H1 (cell line): Measurements from ENCODE around the gene ASXL3. TPM values are rescaled to one million over a fixed set of nuclear protein-coding genes. Genes with fewer than 3 reads are reported as not detected.

Experiments used
- CTCF ChIA-PET: fragments of 300-600 bp; sonication (Branson Sonifier 250); formaldehyde crosslinking; loops from one replicate; lab custom pipeline; 2021; ENCODE audit not compliant: partially characterized antibody; lab: Charles Lee
- POLR2A ChIA-PET: fragments of 300-600 bp; sonication (Branson Sonifier 250); formaldehyde crosslinking; loops from one replicate; lab custom pipeline; 2021; ENCODE audit warnings: inconsistent platforms; ENCODE audit not compliant: partially characterized antibody; lab: Charles Lee
- DNase-seq, 2 experiments: peaks; one replicate each; pipeline versions ENCODE4 v3.0.0 to v3.0.0-alpha.2; 2010 to 2022; ENCODE audit warnings: low spot score in 2 of 2, low read depth in 1 of 2, mixed read lengths in 1 of 2
- FAIRE-seq: peaks from 2 replicates; lab custom pipeline; 2011; peaks lifted over from hg19 to GRCh38; lab: Jason Lieb, UNC
- H2AFZ ChIP-seq: 2 replicates; pipeline ENCODE4 v1.8.1; 2012; ENCODE audit warnings: low read length, inconsistent platforms
- H2AK5ac ChIP-seq: 2 replicates; pipeline ENCODE4 v1.6.1; 2013; ENCODE audit warnings: low read depth, low read length
- H2BK120ac ChIP-seq: replicated peaks from 2 replicates; pipeline ENCODE3; 2013; ENCODE audit warnings: low read depth, low read length, inconsistent platforms
- H2BK12ac ChIP-seq: 2 replicates; pipeline ENCODE4 v1.6.1; 2013; ENCODE audit warnings: low read depth, low read length
- H2BK15ac ChIP-seq: 2 replicates; pipeline ENCODE4 v1.6.1; 2013; ENCODE audit warnings: low read length
- H2BK20ac ChIP-seq: 2 replicates; pipeline ENCODE4 v1.6.1; 2013; ENCODE audit warnings: low read length
- H2BK5ac ChIP-seq: 2 replicates; pipeline ENCODE4 v1.6.1; 2013; ENCODE audit warnings: low read depth, low read length
- H3K14ac ChIP-seq: 2 replicates; pipeline ENCODE4 v1.6.1; 2013; ENCODE audit warnings: inconsistent platforms; ENCODE audit not compliant: insufficient read length
- H3K18ac ChIP-seq: 2 replicates; pipeline ENCODE4 v1.6.1; 2013; ENCODE audit warnings: low read length; ENCODE audit errors: extremely low read depth
- H3K23ac ChIP-seq: 2 replicates; pipeline ENCODE4 v1.6.1; 2013; ENCODE audit warnings: inconsistent platforms; ENCODE audit not compliant: insufficient read length
- H3K23me2 ChIP-seq: 2 replicates; pipeline ENCODE4 v1.6.1; 2013; ENCODE audit warnings: low read depth, low read length
- H3K27ac ChIP-seq: 2 replicates; pipeline ENCODE4 v1.6.1; 2011; ENCODE audit warnings: low read depth, low read length, inconsistent platforms
- H3K27me3 ChIP-seq, 4 experiments: replicated peaks in 1 of 4; 1 replicate in 1 of 4; 2 replicates in 3 of 4; pipeline versions ENCODE4 v1.6.1 to v1.8.1; 2011 to 2013; ENCODE audit warnings: low read length in 3 of 4, mild to moderate bottlenecking in 3 of 4, inconsistent platforms in 2 of 4, mixed read lengths in 2 of 4, moderate library complexity in 1 of 4; ENCODE audit not compliant: control insufficient read depth in 3 of 4, insufficient read depth in 3 of 4; ENCODE audit errors: extremely low read depth in 1 of 4
- H3K36me3 ChIP-seq, 4 experiments: 2 replicates each; pipeline versions ENCODE4 v1.6.1 to v1.8.1; 2011 to 2013; ENCODE audit warnings: mild to moderate bottlenecking in 4 of 4, low read length in 3 of 4, moderate library complexity in 2 of 4, control low read depth in 1 of 4, inconsistent platforms in 1 of 4; ENCODE audit not compliant: insufficient read depth in 4 of 4, control insufficient read depth in 2 of 4
- H3K4ac ChIP-seq: replicated peaks from 2 replicates; pipeline ENCODE3; 2013; ENCODE audit warnings: low read length, low read depth, mixed read lengths, inconsistent platforms; ENCODE audit not compliant: insufficient read length
- H3K4me1 ChIP-seq, 4 experiments: replicated peaks in 1 of 4; 1 replicate in 1 of 4; 2 replicates in 3 of 4; pipeline versions ENCODE4 v1.6.1 to v1.8.1; 2011 to 2013; ENCODE audit warnings: low read length in 3 of 4, inconsistent platforms in 2 of 4, mixed read lengths in 1 of 4; ENCODE audit not compliant: insufficient read depth in 4 of 4, control insufficient read depth in 3 of 4
- H3K4me2 ChIP-seq, 2 experiments: 2 replicates each; pipeline versions ENCODE4 v1.6.1 to v1.8.1; 2011 to 2013; ENCODE audit warnings: low read depth in 2 of 2, low read length in 2 of 2, control low read depth in 1 of 2, inconsistent platforms in 1 of 2, mild to moderate bottlenecking in 1 of 2; ENCODE audit not compliant: insufficient read depth in 1 of 2
- H3K4me3 ChIP-seq, 4 experiments: fragments of 200-600, 300-600 bp in 1 of 4; sonication (generic), shearing (Covaris generic), sonication (Bioruptor Twin) in 1 of 4; 2 replicates each; pipeline versions ENCODE4 v1.5.1 to v1.8.1; 2011 to 2016; ENCODE audit warnings: low read length in 4 of 4, low read depth in 3 of 4, control low read depth in 2 of 4, inconsistent platforms in 2 of 4, mild to moderate bottlenecking in 2 of 4, mixed read lengths in 1 of 4, moderate library complexity in 1 of 4; ENCODE audit not compliant: insufficient read depth in 2 of 4; ENCODE audit errors: extremely low read depth in 1 of 4
- H3K56ac ChIP-seq: replicated peaks from 2 replicates; pipeline ENCODE3; 2013; ENCODE audit warnings: low read depth, mild to moderate bottlenecking, mixed read lengths, low read length, inconsistent platforms; ENCODE audit not compliant: insufficient read length
- H3K79me1 ChIP-seq: 2 replicates; pipeline ENCODE4 v1.6.1; 2013; ENCODE audit warnings: low read depth, low read length, control low read depth
- H3K79me2 ChIP-seq, 2 experiments: 2 replicates each; pipeline versions ENCODE4 v1.6.1 to v1.8.1; 2012 to 2013; ENCODE audit warnings: low read length in 2 of 2, mild to moderate bottlenecking in 2 of 2, inconsistent platforms in 1 of 2; ENCODE audit not compliant: insufficient read depth in 2 of 2, control insufficient read depth in 1 of 2
- H3K9ac ChIP-seq, 4 experiments: replicated peaks in 1 of 4; 1 replicate in 1 of 4; 2 replicates in 3 of 4; pipeline versions ENCODE4 v1.6.1 to v1.8.1; 2011 to 2013; ENCODE audit warnings: low read depth in 3 of 4, low read length in 3 of 4, control low read depth in 2 of 4, mild to moderate bottlenecking in 2 of 4, moderate library complexity in 2 of 4, inconsistent platforms in 1 of 4; ENCODE audit errors: extremely low read depth in 1 of 4
- H3K9me3 ChIP-seq, 2 experiments: 2 replicates each; pipeline versions ENCODE4 v1.6.1 to v1.8.1; 2012 to 2013; ENCODE audit warnings: mild to moderate bottlenecking in 2 of 2, moderate library complexity in 2 of 2, control low read depth in 1 of 2, inconsistent platforms in 1 of 2, low read depth in 1 of 2, low read length in 1 of 2, mixed read lengths in 1 of 2; ENCODE audit not compliant: insufficient read depth in 2 of 2
- H4K20me1 ChIP-seq, 2 experiments: replicated peaks in 1 of 2; 2 replicates each; pipeline versions ENCODE3 to v1.8.1; 2011 to 2013; ENCODE audit warnings: inconsistent platforms in 2 of 2, low read length in 2 of 2, mild to moderate bottlenecking in 1 of 2; ENCODE audit not compliant: insufficient read depth in 2 of 2, control insufficient read depth in 1 of 2
- H4K5ac ChIP-seq: 2 replicates; pipeline ENCODE4 v1.6.1; 2013; ENCODE audit warnings: low read length, low read depth, mixed read lengths, inconsistent platforms; ENCODE audit not compliant: insufficient read length
- H4K8ac ChIP-seq: 2 replicates; pipeline ENCODE4 v1.8.0; 2013; ENCODE audit warnings: mild to moderate bottlenecking, moderate library complexity, low read length, inconsistent platforms; ENCODE audit not compliant: insufficient read depth; ENCODE audit errors: extremely low read depth
- H4K91ac ChIP-seq: replicated peaks from 2 replicates; pipeline ENCODE3; 2013; ENCODE audit warnings: low read length, mixed read lengths, inconsistent platforms; ENCODE audit not compliant: insufficient read length
- BRCA1 ChIP-seq: IDR thresholded peaks from 2 replicates; pipeline ENCODE4 v1.6.1; 2012; ENCODE audit warnings: low read depth, low read length, improper control_type of control experiment
- CBX8 ChIP-seq: fragments of 300-800, 300-1000 bp; sonication (generic); IDR thresholded peaks from 2 replicates; pipeline ENCODE4 v1.7.1; 2016; ENCODE audit warnings: low read depth, low read length, borderline replicate concordance
- CREB1 ChIP-seq: IDR thresholded peaks from 2 replicates; pipeline ENCODE4 v1.6.1; 2012; ENCODE audit warnings: inconsistent platforms
- CTBP2 ChIP-seq: IDR thresholded peaks from 2 replicates; pipeline ENCODE4 v1.7.0; 2011; ENCODE audit warnings: borderline replicate concordance, mild to moderate bottlenecking, moderate library complexity, mixed read lengths, low read length; ENCODE audit not compliant: insufficient read depth, insufficient read length
- JUN ChIP-seq: IDR thresholded peaks from 2 replicates; pipeline ENCODE4 v1.6.1; 2011; ENCODE audit warnings: low read depth, mild to moderate bottlenecking, improper control_type of control experiment, low read length
- POLR2A ChIP-seq, 2 experiments: IDR thresholded peaks; 1 replicate in 1 of 2; 2 replicates in 1 of 2; pipeline ENCODE4 v1.6.1; 2011; ENCODE audit warnings: low read depth in 2 of 2, low read length in 2 of 2, mild to moderate bottlenecking in 2 of 2; ENCODE audit errors: control extremely low read depth in 1 of 2
- POU5F1 ChIP-seq: IDR thresholded peaks from 2 replicates; pipeline ENCODE4 v1.6.1; 2011; ENCODE audit warnings: low read depth, mild to moderate bottlenecking, low read length, moderate library complexity
- RFX5 ChIP-seq: IDR thresholded peaks from 2 replicates; pipeline ENCODE4 v1.6.1; 2011; ENCODE audit warnings: low read depth, low read length, improper control_type of control experiment, borderline replicate concordance
- SIN3A ChIP-seq, 2 experiments: IDR thresholded peaks in 1 of 2; conservative IDR thresholded peaks in 1 of 2; 2 replicates each; pipeline ENCODE4 v1.6.1; 2011 to 2012; ENCODE audit warnings: low read length in 2 of 2, improper control_type of control experiment in 1 of 2, low read depth in 1 of 2, mild to moderate bottlenecking in 1 of 2
- SIRT6 ChIP-seq: IDR thresholded peaks from one replicate; pipeline ENCODE4 v1.7.1; 2012; ENCODE audit warnings: low read length, inconsistent platforms
- SIX5 ChIP-seq: IDR thresholded peaks from 2 replicates; pipeline ENCODE4 v1.6.1; 2011; ENCODE audit warnings: mild to moderate bottlenecking, low read depth, low read length
- SP2 ChIP-seq: IDR thresholded peaks from 2 replicates; pipeline ENCODE4 v1.6.1; 2012; ENCODE audit warnings: mild to moderate bottlenecking, low read length, inconsistent platforms
- TBP ChIP-seq: IDR thresholded peaks from 2 replicates; pipeline ENCODE4 v1.6.1; 2011; ENCODE audit warnings: low read depth, low read length, improper control_type of control experiment
- polyA plus RNA-seq, 7 experiments: library from polyadenylated mRNA; depleted of rRNA in 3 of 7; stranded (reverse) in 5 of 7; unstranded in 2 of 7; fragments of >200 nt in 5 of 7; fragments of 200-250 nt in 2 of 7; gene quantifications; 1 replicate in 5 of 7; 2 replicates in 1 of 7; 4 replicates in 1 of 7; pipeline versions ENCODE4 v1.2.1 to v1.2.3, GENCODE V29; 2011 to 2013; ENCODE audit warnings: missing spikeins in 2 of 7, mixed read lengths in 2 of 7
- total RNA-seq: library from RNA; stranded (reverse); fragmentation: NEBNext Ultra II Directional; extraction: Animal tissue kit (Norgen Biotek cat#: 25700); gene quantifications from 2 replicates; pipeline ENCODE4 v1.2.1, GENCODE V29; 2021

Gene ASXL3
- total and polyA plus RNA-seq, 2 of the 8 experiments (the other 6 are each of a cell fraction or from before 2014, with no cell fraction given): 0.08 to 1.3 TPM

- Histone ChIP-seq H3K9ac (no peak overlapping the region), H2BK5ac (no peak overlapping the region), H3K79me1 (no peaks in the 10 kb centered on the region), H3K4me1 (no peaks in the 10 kb centered on the region; a peak in 3 of 7 replicates), H3K27ac (no peak overlapping the region), H3K23ac (no peak overlapping the region), H3K14ac (no peak overlapping the region), H2AFZ (no peak overlapping the region), H3K56ac (no peak overlapping the region), H2AK5ac (no peak overlapping the region), H3K4me3 (no peak overlapping the region), H3K4me2 (no peak overlapping the region), H4K5ac (no peak overlapping the region), H2BK20ac (no peak overlapping the region), H4K20me1 (no peaks in the 10 kb centered on the region), H3K4ac (no peak overlapping the region), H2BK12ac (no peak overlapping the region; the same call in 1 of the 2 replicates), H3K23me2 (no peaks in the 10 kb centered on the region), H3K18ac (no peak overlapping the region), H4K8ac (no peak overlapping the region), H3K36me3 (no peaks in the 10 kb centered on the region), H3K79me2 (no peaks in the 10 kb centered on the region), H4K91ac (no peak overlapping the region), H3K27me3 (no peaks in the 10 kb centered on the region), H3K9me3 (no peaks in the 10 kb centered on the region), H2BK120ac (no peak overlapping the region), H2BK15ac (no peak overlapping the region)
- no peak for TF ChIP-seq SIRT6
- no peak for TF ChIP-seq SIX5
- TF ChIP-seq RFX5: no peak
- no peak for TF ChIP-seq BRCA1
- no peak for TF ChIP-seq TBP
- no peak for TF ChIP-seq JUN
- no peak for TF ChIP-seq POU5F1
- no peak for TF ChIP-seq POLR2A (IDR thresholded peaks at IDR 0.05; ENCODE audit: control extremely low read depth in 1 of 2, low read depth in 2 of 2, low read length in 2 of 2)
- no peak for TF ChIP-seq SP2
- TF ChIP-seq SIN3A (conservative IDR thresholded peaks at IDR 0.05 in 1 of 2, IDR thresholded peaks at IDR 0.05 in 1 of 2; ENCODE audit: low read depth in 1 of 2, low read length in 2 of 2): no peak
- no peak for TF ChIP-seq CBX8
- no peak for TF ChIP-seq CREB1
- TF ChIP-seq CTBP2: no peak
- ChIA-PET POLR2A (no interaction called here), CTCF (interaction anchor here (0.6 to 1.9 kb wide), 3 partner anchors 8 to 238 kb away, joined by 3 to 8 read pairs (median 6); no protein-coding TSS in a partner anchor)
- DNase-seq (no peak), FAIRE-seq (no peak)
Observed at GRCh38 chr18:33733376-33733775, 155.4 kb downstream of the ASXL3 start.
